CD4-positive, alpha-beta T cell (primary cell): ENCODE results near the gene SLC22A8. TPM values are rescaled to one million over a fixed set of nuclear protein-coding genes. Genes with fewer than 3 reads are reported as not detected.

Experiments
- ATAC-seq: fragments of 200-7000 bp; cut with Tn5 transposase; one replicate; pipeline ENCODE4 v1.10.0; 2022; ENCODE audit warnings: mild to moderate bottlenecking; ENCODE audit not compliant: poor library complexity
- CTCF ChIA-PET: fragments of 350-600 bp; sonication (Branson Sonifier 250); formaldehyde crosslinking; loops from one replicate; lab custom pipeline; 2021; ENCODE audit warnings: antibody characterized with exemption, inconsistent platforms; lab: Charles Lee
- POLR2A ChIA-PET: fragments of 350-600 bp; sonication (Branson Sonifier 250); formaldehyde crosslinking; loops from one replicate; lab custom pipeline; 2021; ENCODE audit warnings: antibody characterized with exemption, inconsistent platforms; lab: Charles Lee
- DNase-seq, 14 experiments: peaks; one replicate each; pipeline ENCODE4 v3.0.0-alpha.2; 2013 to 2020; ENCODE audit warnings: mixed read lengths in 2 of 14
- H3K27ac ChIP-seq, 2 donors: one replicate each; pipeline versions ENCODE4 v1.5.1 to v1.7.0; 2013; ENCODE audit warnings: low read length in 2 of 2, low read depth in 1 of 2, mild to moderate bottlenecking in 1 of 2
- H3K27me3 ChIP-seq, 2 experiments: 1 replicate in 1 of 2; 2 replicates in 1 of 2; pipeline versions ENCODE4 v1.6.1 to v1.7.0; 2013; ENCODE audit warnings: low read length in 2 of 2, control low read depth in 1 of 2, mild to moderate bottlenecking in 1 of 2, moderate library complexity in 1 of 2; ENCODE audit not compliant: insufficient read depth in 2 of 2, control insufficient read depth in 1 of 2
- H3K36me3 ChIP-seq: one replicate; pipeline ENCODE4 v1.6.1; 2013; ENCODE audit warnings: low read length, control low read depth; ENCODE audit not compliant: insufficient read depth
- H3K4me1 ChIP-seq: one replicate; pipeline ENCODE4 v1.6.1; 2013; ENCODE audit warnings: low read length, control low read depth; ENCODE audit not compliant: insufficient read depth
- H3K4me3 ChIP-seq: one replicate; pipeline ENCODE4 v1.5.1; 2013; ENCODE audit warnings: mild to moderate bottlenecking, low read length, moderate library complexity
- H3K9me3 ChIP-seq, 2 experiments: 1 replicate in 1 of 2; 2 replicates in 1 of 2; pipeline versions ENCODE4 v1.6.1 to v1.7.0; 2013; ENCODE audit warnings: low read length in 2 of 2, mild to moderate bottlenecking in 2 of 2, control low read depth in 1 of 2, moderate library complexity in 1 of 2; ENCODE audit not compliant: control insufficient read depth in 1 of 2, insufficient read depth in 1 of 2
- H3K27ac Mint-ChIP-seq: one replicate; pipeline ENCODE4 v1.8.0; 2020; ENCODE audit warnings: mixed read lengths
- H3K27me3 Mint-ChIP-seq: one replicate; pipeline ENCODE4 v1.8.0; 2021; ENCODE audit warnings: mixed read lengths
- H3K36me3 Mint-ChIP-seq: one replicate; pipeline ENCODE4 v1.8.0; 2021; ENCODE audit warnings: low read depth, mixed read lengths
- H3K4me1 Mint-ChIP-seq: one replicate; pipeline ENCODE4 v1.8.0; 2021; ENCODE audit warnings: low read depth, mixed read lengths
- H3K4me3 Mint-ChIP-seq: one replicate; pipeline ENCODE4 v1.8.0; 2020; ENCODE audit warnings: mild to moderate bottlenecking, mixed read lengths
- H3K9me3 Mint-ChIP-seq: one replicate; pipeline ENCODE4 v1.8.0; 2020; ENCODE audit warnings: mixed read lengths
- CTCF ChIP-seq: fragments of 200-600 bp; IDR thresholded peaks from one replicate; pipeline ENCODE4 v1.8.0; 2022; ENCODE audit warnings: antibody characterized with exemption, mild to moderate bottlenecking
- intact Hi-C, 2 experiments: fragments of 100-400 bp; cut with DNase I in 1 of 2; cut with micrococcal nuclease in 1 of 2; formaldehyde crosslinking; loops; one replicate each; pipeline versions ENCODE4 v1.15.1 to v1.9.0; 2023 to 2025; cut with DNase I, micrococcal nuclease
- total RNA-seq, 174 experiments: library from RNA in 2 of 174; stranded (reverse) in 2 of 174; gene quantifications; one replicate each; pipeline ENCODE4 v1.2.3 and lab custom pipeline; 2021 to 2026

Gene SLC22A8
- total RNA-seq, 2 experiments from 2014 or later, result not detected

GRCh38 chr11:63032457-63032856 is 16.8 kb upstream of the SLC22A8 start:
- ChIA-PET CTCF (no interaction called here), POLR2A (no interaction called here)
- Histone ChIP-seq H3K4me1 (peaks cover 2% of the 10 kb centered on the region), H3K4me3 (no peak overlapping the region), H3K9me3 (no peaks in the 10 kb centered on the region), H3K27ac (no peak overlapping the region), H3K36me3 (no peaks in the 10 kb centered on the region), H3K27me3 (peaks cover 0 to 5% of the 10 kb centered on the region in 2 experiments)
- no peaks in the 10 kb centered on the region for H3K4me1 Mint-ChIP-seq
- DNase-seq, result no peak
- H3K9me3 Mint-ChIP-seq, result no peaks in the 10 kb centered on the region
- H3K27me3 Mint-ChIP-seq, result peaks cover 48% of the 10 kb centered on the region
- TF ChIP-seq CTCF, result no peak
- intact Hi-C loops, result loop anchor here (10.0 kb wide), 2 partner anchors 602 to 1112 kb away; no protein-coding TSS in a partner anchor
- no peak for ATAC-seq
- H3K4me3 Mint-ChIP-seq, result no peak overlapping the region
- H3K36me3 Mint-ChIP-seq, result no peaks in the 10 kb centered on the region
- no peak overlapping the region for H3K27ac Mint-ChIP-seq

- Mint-ChIP-seq H3K27ac (no peak overlapping the region), H3K4me3 (no peak overlapping the region)
- CTCF ChIA-PET, result interaction anchor here (0.6 to 3.4 kb wide), 4 partner anchors 83 to 120 kb away, joined by 3 to 66 read pairs (median 3); no protein-coding TSS in a partner anchor
These were observed 8.4 kb upstream of the SLC22A8 start for GRCh38 chr11:63023841-63024648.

More at GRCh38 chr11:63023841-63024648, 8.4 kb upstream of the SLC22A8 start:
- peaks cover 47% of the 10 kb centered on the region for H3K27me3 Mint-ChIP-seq
- H3K9me3 Mint-ChIP-seq, result no peaks in the 10 kb centered on the region
- intact Hi-C loops, result loop anchor here (1.0 kb wide), 1 partner anchor 118 kb away; no protein-coding TSS in a partner anchor
- H3K27me3 ChIP-seq, result peaks cover 0 to 5% of the 10 kb centered on the region in 2 experiments
- TF ChIP-seq CTCF, result peak; percentile 100
- H3K4me1 Mint-ChIP-seq, result no peaks in the 10 kb centered on the region
- ATAC-seq, result peak; percentile 95
- peaks cover 6% of the 10 kb centered on the region for H3K4me1 ChIP-seq
- no peaks in the 10 kb centered on the region for H3K36me3 Mint-ChIP-seq
- no peak overlapping the region for H3K27ac ChIP-seq
- no peak overlapping the region for H3K4me3 ChIP-seq
- no peaks in the 10 kb centered on the region for H3K36me3 ChIP-seq
- POLR2A ChIA-PET, result interaction anchor here (0.8 to 1.4 kb wide), 2 partner anchors 14 to 118 kb away, joined by 3 to 5 read pairs; no protein-coding TSS in a partner anchor
- H3K9me3 ChIP-seq, result peaks cover 0 to 8% of the 10 kb centered on the region in 2 experiments
- peak; percentile 71 to 89 (median 83) for DNase-seq
